GM23248 (cell line): ENCODE measurements around the gene SHROOM4.

Source experiments
- EZH2 ChIP-seq: fragments of 200-600 bp; sonication (generic); IDR thresholded peaks from 2 replicates; pipeline ENCODE4 v1.6.1; 2018; ENCODE audit warnings: antibody characterized with exemption, mild to moderate bottlenecking; ENCODE audit not compliant: insufficient read depth, poor library complexity, severe bottlenecking
- EZH2phosphoT487 ChIP-seq: fragments of 200-600 bp; sonication (generic); IDR thresholded peaks from 2 replicates; pipeline ENCODE4 v1.6.1; 2018; ENCODE audit warnings: antibody characterized with exemption, moderate library complexity, mild to moderate bottlenecking, low read depth; ENCODE audit not compliant: insufficient read depth

DNA sequence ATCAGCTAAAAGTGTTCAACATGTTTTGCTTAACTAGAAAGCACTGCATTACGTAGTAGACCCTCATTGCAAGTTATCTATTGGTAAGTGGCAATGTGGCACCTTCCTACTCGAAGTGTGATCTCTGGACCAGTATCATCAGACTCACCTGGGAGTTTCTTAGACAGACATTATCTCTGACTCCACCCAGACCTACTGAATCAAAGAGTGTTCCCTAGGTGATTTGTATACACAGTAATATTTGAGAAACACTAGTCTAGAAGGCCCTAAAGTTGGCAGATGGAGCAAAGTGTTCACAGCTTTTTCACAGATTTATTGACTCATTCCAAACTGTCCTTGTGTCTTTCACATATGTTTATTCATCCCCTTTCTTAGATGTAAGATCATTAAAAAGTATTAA is 35.7 kb downstream of the SHROOM4 start:
- TF ChIP-seq EZH2phosphoT487 (no peak), EZH2 (no peak)
